HG03159 (cell line): ENCODE data around the gene KLF7.

Source experiments
- ATAC-seq: cut with Tn5 transposase; IDR thresholded peaks from one replicate; pipeline ENCODE4 v1.9.1; 2021; ENCODE audit warnings: mild to moderate bottlenecking, moderate library complexity; ENCODE audit not compliant: unreplicated experiment

Gene KLF7

DNA sequence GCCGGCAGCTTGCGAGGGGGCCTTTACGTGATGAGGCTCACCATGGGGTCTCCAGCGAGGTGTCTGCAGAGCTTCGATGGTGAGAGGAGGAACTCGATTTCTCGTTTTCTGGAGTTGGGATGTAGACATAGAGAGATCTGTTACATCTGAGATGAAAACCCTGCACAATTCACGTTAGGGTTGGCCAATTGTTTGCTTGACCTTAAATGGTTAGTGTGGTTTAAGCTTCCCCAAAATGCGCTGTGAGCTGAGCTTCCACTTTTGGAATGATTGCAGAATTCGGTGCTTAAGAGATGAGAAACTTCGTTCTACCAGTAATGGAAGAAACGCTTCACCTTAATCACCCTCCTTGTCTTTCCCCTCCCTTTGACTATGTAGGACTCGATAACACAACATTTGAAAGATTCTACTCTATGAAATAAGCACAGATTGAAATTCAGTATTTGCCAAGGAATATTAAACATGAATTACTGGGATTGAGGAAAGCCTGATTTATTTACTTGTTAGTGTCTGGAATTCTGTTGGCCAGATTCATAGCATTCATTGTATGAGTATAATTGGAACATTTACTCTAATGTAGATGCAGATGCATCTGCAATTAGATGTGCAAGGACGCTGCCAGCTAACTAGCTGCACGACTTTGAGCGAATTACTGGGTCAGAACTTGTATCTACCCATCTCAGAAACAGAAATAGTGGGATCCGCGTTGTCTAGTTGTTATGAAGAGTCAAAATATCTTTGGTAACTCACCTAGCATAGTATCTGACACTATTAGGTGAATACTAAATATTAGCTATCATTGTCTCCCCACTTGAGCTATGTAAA, 1.6 kb upstream of the KLF7 start:
- peak; percentile 0 for ATAC-seq

DNA sequence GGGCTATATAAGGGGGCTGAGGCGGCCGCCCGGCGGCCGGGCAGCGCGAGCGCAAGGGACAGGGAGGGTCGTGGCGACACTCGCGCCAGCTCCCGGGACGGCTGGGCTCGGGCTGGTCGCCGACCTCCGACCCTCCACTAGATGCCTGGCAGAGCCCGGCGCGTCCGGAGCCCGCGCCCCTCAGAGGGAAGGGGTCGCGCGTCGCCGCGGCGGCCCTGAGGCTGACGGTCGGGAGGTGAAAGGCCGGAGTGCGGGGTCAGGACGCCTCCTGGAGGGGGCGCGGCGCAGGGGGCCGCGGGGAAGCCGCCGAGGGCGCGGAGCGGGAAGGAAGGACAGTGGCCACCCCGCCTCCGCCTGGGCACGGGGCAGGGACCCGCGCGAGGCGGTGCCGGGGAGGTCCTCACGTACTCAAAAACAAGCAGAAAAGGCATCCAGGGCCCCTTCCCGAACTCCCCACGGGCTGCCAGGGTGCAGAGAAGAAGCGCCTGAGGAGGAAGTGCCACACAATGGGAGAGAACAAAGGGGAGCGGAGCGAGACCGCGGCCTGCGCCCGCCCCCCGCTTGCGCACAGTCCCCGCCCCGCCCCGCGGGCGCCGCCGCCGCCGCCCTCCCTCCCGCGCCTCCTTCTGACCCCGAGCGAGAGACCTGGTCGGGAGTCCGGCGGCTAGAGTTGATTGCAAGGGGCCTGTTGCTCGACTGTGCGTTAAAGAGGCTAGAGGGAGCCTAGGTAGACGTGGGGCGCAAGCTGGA, 776 bp upstream of the KLF7 start:
- peak; percentile 49 for ATAC-seq

GRCh38 chr2:207166039-207166348, 246 bp upstream of the KLF7 start:
- peak; percentile 98 for ATAC-seq

GRCh38 chr2:207164006-207164831, 1.5 kb downstream of the KLF7 start:
- no peak for ATAC-seq

GRCh38 chr2:207163756-207164005, 2.1 kb downstream of the KLF7 start:
- ATAC-seq, result no peak

DNA sequence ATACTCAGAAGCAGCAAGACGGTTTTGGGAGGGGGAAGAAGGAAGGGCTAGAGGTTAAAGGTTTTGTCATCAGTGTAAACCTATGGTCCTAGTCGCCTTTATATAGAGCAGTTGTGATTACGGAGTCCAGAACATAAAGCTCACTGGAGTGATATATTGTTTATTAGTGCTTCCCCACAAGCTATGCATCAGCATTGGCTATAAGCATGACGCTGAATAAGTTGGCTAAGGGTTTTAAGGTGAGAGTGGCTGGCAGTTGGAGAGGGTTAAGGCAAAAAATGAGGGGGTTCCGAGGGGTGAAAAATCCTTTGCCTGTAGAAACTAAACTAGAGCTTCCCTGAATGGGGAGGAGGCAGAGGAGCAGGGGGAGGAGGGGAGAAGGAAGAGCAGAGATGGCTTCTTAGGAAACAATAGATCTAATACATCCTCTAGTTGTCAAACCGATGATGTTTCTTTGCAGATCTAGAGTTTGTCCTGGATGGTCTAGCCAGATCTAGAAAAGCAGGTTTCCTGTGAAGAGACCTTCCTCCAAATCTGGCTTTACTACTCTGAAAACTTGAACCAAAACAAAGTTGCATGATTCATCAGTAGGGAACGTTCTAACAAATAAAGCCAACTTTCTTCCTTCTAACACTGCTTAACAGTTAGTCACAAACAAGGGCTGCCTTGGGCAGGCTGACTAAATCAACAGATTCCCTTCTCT, 2.5 kb downstream of the KLF7 start:
- ATAC-seq, result no peak

GRCh38 chr2:207162316-207162715, 3.4 kb downstream of the KLF7 start:
- no peak for ATAC-seq

DNA sequence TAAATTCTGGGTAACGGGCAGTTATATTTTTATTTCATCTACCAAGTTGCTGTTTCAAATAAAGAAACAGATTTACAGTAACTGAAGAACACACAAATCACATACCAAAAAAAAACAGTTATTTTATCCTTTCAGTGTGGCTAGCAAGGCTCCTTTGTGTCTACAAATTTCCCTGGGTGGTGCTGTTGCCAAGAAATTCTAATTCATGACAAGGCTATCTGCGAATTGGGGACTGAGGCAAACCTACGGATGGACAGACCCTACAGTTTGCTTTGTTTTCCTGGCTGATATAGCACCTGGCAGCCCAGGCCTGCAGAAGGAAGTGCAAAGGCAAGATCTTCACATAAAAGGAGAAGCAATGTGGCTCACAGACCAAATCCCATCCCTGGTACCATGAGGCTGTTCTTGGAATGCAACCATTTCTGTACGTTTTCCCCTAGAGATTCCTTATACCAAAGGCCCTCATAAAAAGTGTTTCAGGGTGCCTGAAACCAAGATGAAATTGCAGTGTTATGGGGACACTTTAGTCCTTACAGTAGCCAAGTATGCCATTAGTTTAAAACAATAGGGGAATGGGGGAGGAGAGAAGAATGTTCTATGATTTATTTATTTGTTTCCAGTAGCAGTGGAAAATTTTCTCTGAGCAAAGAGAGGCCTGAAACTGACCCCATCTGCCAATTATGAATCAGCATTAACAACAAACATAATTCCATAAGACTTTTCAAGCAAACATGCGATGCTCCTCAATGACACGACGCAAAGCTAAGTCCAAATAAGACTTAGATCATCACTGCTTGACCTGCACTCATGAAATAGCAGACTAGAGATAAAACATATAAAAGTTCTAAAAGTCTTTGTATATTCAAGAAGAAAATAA, 4.3 kb downstream of the KLF7 start:
- ATAC-seq, result no peak

GRCh38 chr2:207160115-207160514, 5.6 kb downstream of the KLF7 start:
- ATAC-seq, result no peak

DNA sequence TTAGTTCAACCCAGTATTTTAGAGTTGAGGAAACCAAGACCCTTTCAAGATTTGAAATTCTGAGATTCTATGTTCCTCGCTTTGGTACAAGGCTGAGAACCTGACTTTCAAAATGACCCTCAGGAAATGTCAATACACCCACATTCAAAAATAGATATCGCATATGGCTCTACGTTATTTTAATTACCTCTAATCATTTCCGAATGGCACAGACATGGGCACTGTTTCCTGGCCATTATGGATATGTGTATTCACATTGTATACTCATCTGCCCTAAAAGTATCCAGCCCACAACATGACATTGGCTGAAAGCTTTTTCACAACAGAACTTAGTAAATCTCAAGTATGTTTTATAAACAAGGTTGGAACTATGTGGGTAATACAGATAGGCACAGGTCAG, 6.7 kb downstream of the KLF7 start:
- no peak for ATAC-seq

DNA sequence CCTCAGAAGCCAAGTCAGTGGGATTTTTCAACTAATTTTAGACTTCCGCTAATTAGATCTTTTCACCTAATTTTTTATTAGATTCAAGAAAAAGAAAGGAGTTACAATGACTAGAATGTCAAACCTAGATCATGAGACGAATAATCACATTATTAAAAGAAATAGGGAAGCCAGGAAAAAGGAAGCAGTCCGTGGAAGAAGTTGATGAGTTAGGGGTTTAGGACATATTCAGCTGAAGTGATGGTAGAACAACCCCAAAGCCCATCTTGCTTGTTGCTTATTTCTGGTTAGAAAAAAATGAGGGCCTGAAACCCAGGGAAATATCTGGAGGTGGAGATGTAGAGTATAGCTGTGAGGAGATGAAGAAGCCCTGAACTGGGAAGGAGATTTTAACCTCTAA, 8.0 kb downstream of the KLF7 start:
- ATAC-seq, result no peak

GRCh38 chr2:207157162-207157481, 8.6 kb downstream of the KLF7 start:
- no peak for ATAC-seq

- ATAC-seq, result peak; percentile 69
Observed at GRCh38 chr2:207156451-207157161, 9.1 kb downstream of the KLF7 start.

GRCh38 chr2:207155516-207156444, 10.0 kb downstream of the KLF7 start:
- ATAC-seq, result no peak

- no peak for ATAC-seq
Observed at GRCh38 chr2:207154556-207155510, 10.9 kb downstream of the KLF7 start.

GRCh38 chr2:207153266-207153975, 12.3 kb downstream of the KLF7 start:
- ATAC-seq, result no peak

GRCh38 chr2:207151048-207151447, 14.7 kb downstream of the KLF7 start:
- ATAC-seq, result no peak
